HG02571 (cell line): Measurements from ENCODE around the gene ALOXE3.
"Not testable (repeated sequence)": the region's sequence is repeated elsewhere in the genome, so short reads cannot be mapped to it uniquely, and the experiment has no call there.

Source experiments
- ATAC-seq: cut with Tn5 transposase; IDR thresholded peaks from one replicate; pipeline ENCODE4 v1.9.1; 2021; ENCODE audit warnings: mild to moderate bottlenecking, moderate library complexity; ENCODE audit not compliant: unreplicated experiment

Gene ALOXE3

DNA sequence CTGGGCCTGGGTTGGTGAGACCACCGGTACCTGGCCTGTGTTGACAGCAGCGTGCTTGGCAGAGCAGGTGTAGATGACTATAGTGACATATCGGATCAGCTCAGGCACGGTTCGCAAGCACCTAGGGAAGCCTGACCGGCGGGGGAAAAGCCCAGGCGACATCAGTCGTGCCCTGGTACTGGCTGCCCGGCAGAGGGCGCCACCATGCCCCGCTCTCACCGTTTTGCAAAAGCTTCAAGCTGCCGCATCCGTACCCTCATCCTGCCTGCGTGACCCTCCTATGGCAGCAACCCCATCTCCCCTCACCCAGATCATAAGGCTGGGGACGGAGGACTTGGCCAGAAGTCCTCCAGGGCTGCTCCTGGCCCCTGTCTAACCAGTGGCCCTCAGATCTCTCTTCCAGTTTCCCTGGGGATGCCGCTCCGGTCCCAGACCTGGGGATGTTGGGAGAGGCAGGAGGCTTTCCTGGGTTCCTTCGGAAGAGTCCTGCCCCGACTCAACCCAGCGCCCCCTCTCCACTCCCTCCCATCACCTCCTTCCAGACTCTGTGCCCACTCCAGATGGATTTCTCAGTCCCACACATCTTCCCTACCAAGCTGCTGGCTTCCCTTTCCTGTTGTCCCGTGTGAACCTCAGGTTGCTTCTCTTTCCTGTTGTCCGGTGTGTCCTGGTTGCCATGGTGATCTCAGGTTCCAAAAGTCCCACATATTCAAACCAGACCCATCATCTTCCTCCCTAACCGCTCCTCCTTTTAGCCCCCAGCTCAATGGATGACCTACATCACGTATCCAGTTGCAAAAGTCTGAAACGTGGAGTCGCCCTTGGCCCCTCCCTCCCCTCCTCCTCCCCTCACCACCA, 44.5 kb downstream of the ALOXE3 start:
- no peak for ATAC-seq

- ATAC-seq = no peak
Observed at GRCh38 chr17:8072729-8073461, 45.4 kb downstream of the ALOXE3 start.

DNA sequence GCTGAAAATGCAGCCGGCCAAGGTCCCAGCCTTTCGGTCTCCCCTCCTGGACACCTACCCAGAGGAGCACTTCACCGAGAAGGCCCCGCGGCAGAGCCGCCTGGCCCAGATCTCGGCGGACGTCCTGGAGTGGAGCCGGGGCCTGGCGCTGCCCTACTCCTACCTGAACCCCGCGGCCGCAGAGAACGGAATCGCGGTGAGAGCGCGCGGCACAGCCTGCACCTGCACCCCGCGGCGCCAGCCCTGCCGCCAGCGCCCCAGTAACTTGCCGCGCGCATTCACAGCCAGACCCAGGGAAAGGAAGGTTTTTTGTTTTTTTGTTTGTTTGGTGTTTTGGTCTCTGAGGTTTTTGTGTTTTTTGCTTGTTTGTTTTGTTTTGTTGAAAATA, 46.0 kb downstream of the ALOXE3 start:
- no peak for ATAC-seq

- ATAC-seq = no peak
Observed at GRCh38 chr17:8071496-8071895, 46.8 kb downstream of the ALOXE3 start.

GRCh38 chr17:8069587-8069860, 48.8 kb downstream of the ALOXE3 start:
- no peak for ATAC-seq

- no peak for ATAC-seq
Observed at GRCh38 chr17:8068736-8069586, 49.4 kb downstream of the ALOXE3 start.

- ATAC-seq = no peak
Observed at GRCh38 chr17:8067806-8068205, 50.5 kb downstream of the ALOXE3 start.

DNA sequence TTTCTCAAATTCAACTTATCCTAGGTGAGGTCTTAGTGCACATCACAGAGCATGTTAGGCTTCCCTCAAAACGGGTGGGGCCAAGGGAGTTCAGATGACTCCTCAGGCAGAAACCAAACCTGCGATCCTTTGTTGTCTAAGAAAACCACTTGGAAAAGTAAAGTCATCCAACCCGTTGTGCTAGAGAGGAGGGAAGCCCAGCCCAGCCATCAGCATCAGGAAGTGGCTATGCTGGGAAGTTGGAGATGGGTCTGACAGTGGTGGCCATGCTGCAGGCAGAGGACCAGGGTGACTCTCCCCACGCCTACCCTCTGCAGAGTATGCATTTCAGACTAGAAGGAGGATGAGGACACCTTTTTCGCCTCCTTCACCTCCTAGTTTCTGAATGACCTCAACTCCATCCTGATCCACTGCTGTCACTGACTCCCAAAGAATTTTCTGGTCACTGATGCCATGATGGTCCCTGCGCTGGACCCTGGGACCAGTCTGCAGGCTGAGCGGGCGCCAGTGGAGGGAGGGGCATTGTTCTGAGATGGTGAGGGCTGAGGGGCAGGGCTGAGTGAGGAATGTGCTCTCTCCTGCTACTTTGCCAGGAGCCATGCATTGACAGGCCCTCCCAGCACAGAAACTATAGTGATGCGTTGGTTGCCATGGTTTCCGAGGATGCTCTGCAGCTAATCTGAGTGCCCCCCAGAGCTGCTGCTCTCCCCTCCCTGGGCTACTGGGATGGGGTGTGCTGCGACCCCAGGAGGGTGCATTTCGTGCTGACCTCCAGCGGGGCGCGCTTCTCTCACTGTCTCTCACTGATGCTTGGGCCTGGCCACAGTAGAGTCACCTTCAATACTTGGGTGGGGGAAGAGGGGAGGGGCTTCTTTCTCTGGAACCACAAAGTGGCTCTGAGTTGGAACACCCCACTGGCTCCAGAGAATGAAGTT, 51.2 kb downstream of the ALOXE3 start:
- no peak for ATAC-seq

DNA sequence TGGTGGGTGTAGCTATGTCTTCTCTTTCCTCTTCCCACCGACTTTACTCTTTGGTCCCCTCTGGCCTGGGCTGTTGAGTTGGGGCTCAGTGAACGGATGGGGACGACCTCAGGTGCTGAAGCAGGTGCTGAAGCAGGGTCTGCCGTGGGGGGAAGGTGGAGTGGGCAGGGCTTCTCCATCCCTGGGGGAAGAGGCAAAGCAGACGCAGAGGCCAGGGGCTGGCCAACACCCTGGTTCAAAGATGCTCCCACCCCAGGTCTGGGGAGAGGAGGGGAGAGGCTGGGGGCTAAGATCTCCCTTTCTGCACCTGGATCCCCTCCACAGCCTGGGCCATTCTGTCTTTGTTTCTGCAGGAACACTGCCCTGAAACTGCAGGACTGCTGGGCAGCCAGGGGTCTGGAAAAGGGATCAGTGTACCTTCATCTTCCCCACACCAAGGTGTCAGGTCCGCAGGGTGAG, 53.7 kb downstream of the ALOXE3 start:
- no peak for ATAC-seq

- ATAC-seq = no peak
Observed at GRCh38 chr17:8063761-8064534, 54.4 kb downstream of the ALOXE3 start.

DNA sequence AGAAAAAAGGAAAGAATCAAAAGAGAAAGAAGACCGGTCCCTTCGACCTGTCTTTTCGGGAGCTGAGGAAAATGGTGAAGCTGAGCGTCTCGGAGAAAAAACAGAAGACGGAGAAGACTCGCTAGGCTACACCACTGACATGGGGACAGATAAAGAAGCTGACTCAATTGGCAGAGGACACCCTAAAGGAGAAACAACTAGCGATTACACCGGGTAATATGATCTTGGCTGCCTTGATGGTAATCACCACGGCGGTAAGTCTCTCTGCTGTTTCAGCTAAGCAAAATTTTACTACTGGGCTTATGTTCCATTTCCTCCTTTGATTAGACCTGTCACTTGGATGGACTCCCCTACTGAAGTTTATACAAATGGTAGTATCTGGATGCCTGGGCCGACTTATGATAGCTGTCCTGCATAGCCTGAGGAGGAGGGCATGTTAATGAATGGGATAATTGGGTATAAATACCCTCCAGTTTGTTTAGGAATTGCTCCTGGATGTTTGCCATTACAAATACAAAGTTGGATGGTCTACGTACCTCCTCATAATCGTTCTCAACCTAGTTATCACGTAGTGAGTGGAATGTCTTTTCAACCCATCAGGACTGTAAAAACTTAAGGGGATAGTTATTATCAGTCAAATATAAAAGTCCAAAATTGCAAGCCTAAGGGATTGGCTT, 55.4 kb downstream of the ALOXE3 start:
- ATAC-seq = no peak

DNA sequence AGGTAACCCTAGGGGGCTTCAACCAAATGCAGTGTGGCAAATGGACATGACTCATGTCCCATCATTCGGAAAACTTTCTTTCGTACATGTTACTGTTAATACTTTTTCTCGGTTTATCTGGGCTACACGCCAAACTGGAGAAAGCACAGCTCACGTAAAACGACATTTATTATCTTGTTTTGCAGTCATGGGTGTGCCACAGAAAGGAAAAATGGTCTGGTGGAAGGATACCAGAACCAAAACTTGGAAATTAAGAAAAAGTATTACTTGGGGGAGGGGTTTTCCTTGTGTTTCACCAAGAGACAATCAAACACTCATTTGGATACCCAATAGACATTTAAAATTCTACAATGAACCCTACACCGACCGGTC, 55.9 kb downstream of the ALOXE3 start:
- ATAC-seq = no peak

- not testable (repeated sequence) for ATAC-seq
Observed at GRCh38 chr17:8061851-8062250, 56.5 kb downstream of the ALOXE3 start.

DNA sequence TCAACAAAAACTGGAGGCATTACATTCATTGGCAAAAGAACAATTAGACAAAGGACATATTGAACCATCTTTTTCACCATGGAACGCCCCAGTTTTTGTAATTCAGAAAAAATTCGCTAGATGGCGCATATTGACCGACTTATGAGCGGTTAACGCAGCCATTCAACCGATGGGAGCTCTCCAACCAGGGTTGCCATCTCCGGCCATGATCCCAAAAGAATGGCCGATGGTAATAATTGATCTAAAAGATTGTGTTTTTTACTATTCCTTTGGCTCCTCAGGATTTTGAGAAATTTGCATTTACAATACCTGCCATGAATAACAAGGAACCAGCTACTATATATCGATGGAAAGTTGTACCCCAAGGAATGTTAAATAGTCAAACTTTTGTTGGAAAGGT, 58.0 kb downstream of the ALOXE3 start:
- ATAC-seq = no peak

DNA sequence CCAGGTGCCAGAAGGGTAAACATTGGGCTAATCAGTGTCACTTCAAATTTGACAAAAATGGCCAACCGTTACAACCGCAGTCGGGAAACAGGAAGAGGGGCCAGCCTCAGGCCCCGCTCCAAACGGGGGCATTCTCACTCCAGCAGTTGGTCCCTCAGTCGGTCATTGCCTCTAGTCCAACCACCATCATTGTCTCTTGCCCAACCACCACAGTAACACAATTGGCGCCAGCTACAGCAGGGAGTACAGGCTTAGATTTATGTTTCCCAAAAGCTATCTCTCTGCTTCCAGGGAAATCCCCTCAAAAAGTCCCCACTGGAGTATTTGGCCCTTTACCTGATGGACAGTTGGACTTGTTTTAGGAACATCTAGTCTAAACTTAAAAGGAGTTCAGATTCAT, 59.2 kb downstream of the ALOXE3 start:
- ATAC-seq = no peak

DNA sequence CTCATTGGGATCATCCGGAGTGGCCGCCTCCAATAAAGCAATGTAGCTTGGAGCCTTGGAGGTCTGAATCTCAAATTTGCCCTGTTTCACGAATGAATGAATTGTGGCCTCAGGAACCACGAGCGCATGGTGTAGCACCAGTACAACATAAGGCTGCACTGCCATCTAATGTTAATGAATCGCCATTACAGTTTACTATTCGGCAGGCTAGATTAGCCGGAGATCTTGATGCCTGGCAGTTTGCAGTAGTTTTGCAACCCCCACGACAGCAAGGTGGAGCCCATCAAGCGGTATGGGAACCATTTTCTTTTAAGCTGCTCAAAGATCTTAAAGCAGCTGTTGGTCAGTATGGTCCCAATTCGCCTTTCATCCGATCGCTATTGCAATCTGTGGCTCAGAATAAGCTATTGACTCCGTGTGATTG, 60.6 kb downstream of the ALOXE3 start:
- no peak for ATAC-seq

- no peak for ATAC-seq
Observed at GRCh38 chr17:8056976-8057625, 61.2 kb downstream of the ALOXE3 start.

DNA sequence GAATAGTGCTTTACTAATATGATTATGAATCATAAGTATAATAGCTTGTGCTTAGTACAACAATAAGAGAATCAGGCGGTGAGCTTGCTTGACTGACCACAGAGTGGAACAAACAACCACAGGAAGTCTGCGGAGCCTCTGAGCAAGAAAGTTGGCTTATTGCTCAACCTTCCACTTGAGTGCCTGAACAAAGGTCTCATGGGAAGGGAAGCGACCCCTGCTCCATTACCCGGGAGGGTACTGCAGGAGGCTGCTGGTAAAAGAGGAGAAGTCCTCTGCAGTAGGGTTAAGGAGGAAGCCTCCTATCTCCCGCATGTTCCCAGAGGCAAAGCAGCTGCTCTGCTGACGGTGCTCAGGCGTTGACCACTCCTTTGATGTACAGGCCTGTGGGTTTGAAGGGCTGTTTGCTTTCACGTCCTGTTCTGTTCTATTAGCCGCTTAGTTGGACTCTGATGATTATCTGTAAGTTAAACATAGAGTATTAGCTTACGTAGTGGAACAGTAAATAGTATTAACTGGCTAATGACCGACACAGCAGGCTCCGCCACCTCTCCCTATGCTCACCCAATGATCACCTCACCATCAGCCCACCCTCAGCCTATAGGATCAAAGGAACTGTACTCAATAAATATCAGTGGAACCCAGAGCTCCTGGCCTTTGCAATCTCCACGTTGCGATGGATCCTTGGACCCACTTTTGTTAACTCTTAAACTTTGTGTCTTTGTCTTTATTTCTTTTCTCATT, 61.9 kb downstream of the ALOXE3 start:
- no peak for ATAC-seq
